CD4-positive, alpha-beta memory T cell (primary cell): Measurements from ENCODE around the gene ZNF385C. TPM values are rescaled to one million over a fixed set of nuclear protein-coding genes. Genes with fewer than 3 reads are reported as not detected.
"Not testable (repeated sequence)": the region's sequence is repeated elsewhere in the genome, so short reads cannot be mapped to it uniquely, and the experiment has no call there.

Source experiments
- CTCF ChIA-PET: fragments of 350-600 bp; sonication (Branson Sonifier 250); formaldehyde crosslinking; loops from one replicate; lab custom pipeline; 2021; ENCODE audit warnings: inconsistent platforms; ENCODE audit not compliant: partially characterized antibody; lab: Charles Lee
- POLR2A ChIA-PET: fragments of 350-600 bp; sonication (Branson Sonifier 250); formaldehyde crosslinking; loops from one replicate; lab custom pipeline; 2021; ENCODE audit not compliant: partially characterized antibody; lab: Charles Lee
- DNase-seq, 5 donors: peaks; one replicate each; pipeline versions ENCODE4 v3.0.0 to v3.0.0-alpha.2; 2020 to 2022; ENCODE audit warnings: mixed read lengths in 1 of 5
- H3K27ac ChIP-seq: one replicate; pipeline ENCODE4 v1.7.0; 2013; ENCODE audit warnings: low read depth, low read length
- H3K27me3 ChIP-seq: 2 replicates; pipeline ENCODE4 v1.7.0; 2013; ENCODE audit warnings: mild to moderate bottlenecking, low read length, moderate library complexity; ENCODE audit not compliant: insufficient read depth
- H3K36me3 ChIP-seq: 2 replicates; pipeline ENCODE4 v1.7.0; 2013; ENCODE audit warnings: mild to moderate bottlenecking, low read length, moderate library complexity; ENCODE audit not compliant: insufficient read depth
- H3K4me1 ChIP-seq: 2 replicates; pipeline ENCODE4 v1.7.0; 2013; ENCODE audit warnings: mild to moderate bottlenecking, low read length, moderate library complexity; ENCODE audit not compliant: insufficient read depth
- H3K4me3 ChIP-seq, 2 donors: one replicate each; pipeline ENCODE4 v1.7.0; 2013; ENCODE audit warnings: low read length in 2 of 2, mild to moderate bottlenecking in 1 of 2
- H3K9me3 ChIP-seq, 2 donors: one replicate each; pipeline ENCODE4 v1.7.0; 2013; ENCODE audit warnings: low read length in 2 of 2, control low read depth in 1 of 2; ENCODE audit not compliant: control insufficient read depth in 1 of 2
- H3K27ac Mint-ChIP-seq, 7 donors: one replicate each; pipeline ENCODE4 v1.8.0; 2020 to 2021; ENCODE audit warnings: mixed read lengths in 7 of 7, mild to moderate bottlenecking in 6 of 7, inconsistent platforms in 3 of 7, moderate library complexity in 3 of 7
- H3K27me3 Mint-ChIP-seq, 2 donors: one replicate each; pipeline ENCODE4 v1.8.0; 2020 to 2021; ENCODE audit warnings: mixed read lengths in 2 of 2
- H3K36me3 Mint-ChIP-seq, 2 donors: one replicate each; pipeline ENCODE4 v1.8.0; 2020 to 2021; ENCODE audit warnings: mixed read lengths in 2 of 2, inconsistent platforms in 1 of 2, mild to moderate bottlenecking in 1 of 2
- H3K4me1 Mint-ChIP-seq, 4 donors: one replicate each; pipeline ENCODE4 v1.8.0; 2020 to 2021; ENCODE audit warnings: mixed read lengths in 4 of 4, mild to moderate bottlenecking in 1 of 4
- H3K4me3 Mint-ChIP-seq, 8 donors: one replicate each; pipeline ENCODE4 v1.8.0; 2020 to 2021; ENCODE audit warnings: mixed read lengths in 8 of 8, mild to moderate bottlenecking in 7 of 8, moderate library complexity in 6 of 8, inconsistent platforms in 3 of 8
- H3K9me3 Mint-ChIP-seq, 8 donors: one replicate each; pipeline ENCODE4 v1.8.0; 2020 to 2021; ENCODE audit warnings: mixed read lengths in 8 of 8, mild to moderate bottlenecking in 5 of 8, inconsistent platforms in 3 of 8, moderate library complexity in 1 of 8
- intact Hi-C: fragments of 100-400 bp; cut with micrococcal nuclease; formaldehyde crosslinking; loops from one replicate; pipeline ENCODE4 v1.15.1; 2023
- polyA plus RNA-seq, 2 donors: library from polyadenylated mRNA; unstranded; fragments of 300-500 nt; fragmentation: Illumina TruSeq; gene quantifications; one replicate each; pipeline ENCODE4 v1.2.3, GENCODE V29; 2021
- total RNA-seq, 2 experiments: library from RNA; stranded (reverse); gene quantifications; one replicate each; pipeline ENCODE4 v1.2.3, GENCODE V29; 2021

ZNF385C gene
- total and polyA plus RNA-seq, 4 experiments from 2014 or later, result 0.36 TPM; not detected in 3

DNA sequence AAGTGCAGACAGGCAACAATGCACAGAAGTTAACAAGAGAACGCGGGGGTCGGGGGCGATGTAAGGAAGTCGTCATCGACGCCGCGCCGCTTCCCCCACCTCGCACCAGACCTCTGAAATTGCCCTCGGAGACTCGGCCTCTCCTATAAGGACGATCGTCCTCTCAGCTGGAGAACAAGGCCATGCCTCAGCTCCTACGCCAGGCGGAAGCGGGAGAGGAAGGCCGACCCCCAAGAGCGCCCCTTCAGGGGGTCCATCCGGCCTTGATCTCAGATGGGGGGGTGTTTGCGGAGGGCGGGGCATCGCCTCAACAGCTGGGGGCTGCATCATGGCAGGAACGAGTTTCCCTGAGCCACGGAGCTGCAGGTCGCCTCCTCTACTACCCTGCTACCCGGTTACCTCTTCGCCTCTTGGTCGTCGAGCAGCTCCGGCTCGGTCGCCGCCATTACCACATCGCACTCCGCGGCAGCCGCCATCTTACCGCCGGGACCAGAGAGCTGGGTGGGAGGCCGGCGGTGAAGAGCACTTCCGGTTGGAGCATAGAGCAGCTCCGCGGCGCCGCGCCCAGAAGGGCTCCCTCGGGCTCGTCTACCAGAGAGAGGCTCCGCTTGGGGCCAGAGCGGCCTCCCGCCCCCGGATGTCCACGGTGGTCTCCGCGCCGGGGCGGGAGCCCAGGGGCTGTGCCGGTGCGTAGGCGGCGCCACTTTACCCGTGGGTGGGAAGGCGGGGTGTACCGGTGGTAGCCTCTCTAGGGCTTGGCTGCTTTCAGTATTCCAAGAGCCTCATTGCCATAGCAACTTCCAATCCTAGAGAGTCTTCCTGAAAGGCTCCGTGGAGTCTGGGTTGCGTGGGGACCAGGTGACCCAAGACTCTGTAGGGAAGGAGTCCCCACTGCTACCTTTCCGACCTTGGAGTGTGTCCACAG lies 81.1 kb downstream of the ZNF385C start, which contains the start of gene DNAJC7:
Gene DNAJC7, minus strand, starts transcription at position 499 of the 925 bp plus-strand sequence. Its CDS starts 23 bp downstream, at position 476.
- H3K4me1 Mint-ChIP-seq, result peaks cover 42 to 78% (median 60%) of the 10 kb centered on the region in 4 donors
- intact Hi-C loops, result loop anchor here (1.0 to 5.0 kb wide), 4 partner anchors 51 to 1200 kb away; partner anchors contain the start of genes CNP and ODAD4
- POLR2A ChIA-PET, result interaction anchor here (0.5 to 4.4 kb wide), 28 partner anchors 8 to 1351 kb away, joined by 3 to 70 read pairs (median 4); partner anchors contain the start of genes ACLY, CNP, DHX58 and EIF1

DNA sequence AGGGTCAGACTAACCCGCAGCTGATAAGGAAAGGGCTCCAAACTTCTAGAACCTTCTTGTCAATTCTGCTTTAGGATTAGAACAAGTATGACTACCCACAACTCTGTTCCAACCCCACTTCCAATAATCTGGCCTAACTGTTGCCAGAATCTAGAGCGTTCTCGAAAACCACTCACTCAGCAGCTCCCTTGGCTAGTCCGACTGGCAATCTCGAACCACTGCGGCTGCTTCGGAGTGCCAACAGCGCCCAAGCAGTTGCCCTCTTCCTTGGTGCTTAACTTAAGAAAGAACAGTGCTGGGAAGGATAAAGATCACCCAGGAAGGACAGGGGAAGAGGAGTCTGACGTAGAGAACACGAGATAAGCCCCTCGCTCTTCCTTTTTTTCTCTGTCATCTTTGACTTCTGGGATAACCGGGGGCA lies 81.9 kb downstream of the ZNF385C start:
- no peaks in the 10 kb centered on the region for H3K27me3 ChIP-seq
- H3K4me3 ChIP-seq, result peak overlapping the region; percentile 85 to 91

More for the DNA sequence above, 81.1 kb downstream of the ZNF385C start, which contains the start of gene DNAJC7:
- H3K27me3 Mint-ChIP-seq, result no peaks in the 10 kb centered on the region
- Histone ChIP-seq H3K27ac (peak within 1 kb of the TSS; percentile 96), H3K36me3 (peaks cover 2% of the 10 kb centered on the region), H3K4me3 (peak within 1 kb of the TSS; percentile 85 to 91), H3K4me1 (peaks cover 78% of the 10 kb centered on the region), H3K9me3 (no peaks in the 10 kb centered on the region), H3K27me3 (no peaks in the 10 kb centered on the region)
- H3K4me3 Mint-ChIP-seq, result peak within 1 kb of the TSS; percentile 98 to 100 (median 99)
- peak; percentile 88 to 89 (median 88) for DNase-seq
- H3K9me3 Mint-ChIP-seq, result no peaks in the 10 kb centered on the region
- peak within 1 kb of the TSS; percentile 97 to 99 (median 99) for H3K27ac Mint-ChIP-seq
- H3K36me3 Mint-ChIP-seq, result peaks cover 0 to 34% of the 10 kb centered on the region in 2 donors
- CTCF ChIA-PET, result interaction anchor here (0.6 to 5.7 kb wide), 18 partner anchors 9 to 371 kb away, joined by 3 to 58 read pairs (median 4); partner anchors contain the start of genes CNP, DHX58, KAT2A and KCNH4

DNA sequence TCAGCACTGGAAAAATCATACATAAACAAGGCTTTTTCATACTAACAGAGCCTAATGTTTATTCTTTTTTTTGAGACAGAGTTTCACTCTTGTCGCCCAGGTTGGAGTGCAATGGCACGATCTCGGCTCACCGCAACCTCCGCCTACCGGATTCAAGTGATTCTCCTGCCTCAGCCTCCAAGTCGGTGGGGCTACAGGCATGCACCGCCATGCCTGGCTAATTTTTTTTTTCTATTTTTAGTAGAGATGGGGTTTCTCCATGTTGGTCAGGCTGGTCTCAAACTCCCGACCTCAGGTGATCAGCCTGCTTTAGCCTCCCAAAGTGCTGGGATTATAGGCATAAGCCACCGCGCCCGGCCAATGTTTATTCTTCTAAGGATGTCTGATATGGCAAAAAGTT lies 84.5 kb downstream of the ZNF385C start:
- H3K36me3 Mint-ChIP-seq, result peaks cover 11 to 45% of the 10 kb centered on the region in 2 donors
- CTCF ChIA-PET, result interaction anchor here (2.8 kb wide), 1 partner anchor 11 kb away, joined by 16 read pairs; no protein-coding TSS in a partner anchor
- H3K4me3 ChIP-seq, H3K9me3 ChIP-seq, POLR2A ChIA-PET, H3K27ac ChIP-seq, H3K9me3 Mint-ChIP-seq, H3K36me3 ChIP-seq, intact Hi-C loops, H3K27me3 ChIP-seq, H3K27me3 Mint-ChIP-seq, DNase-seq, H3K4me3 Mint-ChIP-seq: not testable (repeated sequence)
- H3K27ac Mint-ChIP-seq, result peak overlapping the region in 4 of 7 donors; percentile 15 to 69 (median 48)
- H3K4me1 ChIP-seq, result peaks cover 76% of the 10 kb centered on the region
- peaks cover 46 to 83% (median 63%) of the 10 kb centered on the region in 4 donors for H3K4me1 Mint-ChIP-seq

More for the DNA sequence above, 81.9 kb downstream of the ZNF385C start:
- H3K4me3 Mint-ChIP-seq, result peak overlapping the region; percentile 98 to 100 (median 99)
- no peaks in the 10 kb centered on the region for H3K9me3 Mint-ChIP-seq
- H3K27ac Mint-ChIP-seq, result peak overlapping the region; percentile 97 to 99 (median 99)
- peaks cover 0 to 34% of the 10 kb centered on the region in 2 donors for H3K36me3 Mint-ChIP-seq
- H3K4me1 Mint-ChIP-seq, result peaks cover 46 to 83% (median 63%) of the 10 kb centered on the region in 4 donors
- no peaks in the 10 kb centered on the region for H3K27me3 Mint-ChIP-seq
- ChIA-PET POLR2A (interaction anchor here (0.6 to 4.4 kb wide), 14 partner anchors 9 to 1352 kb away, joined by 3 to 70 read pairs (median 6); partner anchors contain the start of genes ACLY, CNP, DHX58 and EIF1), CTCF (interaction anchor here (0.9 to 5.7 kb wide), 15 partner anchors 7 to 372 kb away, joined by 3 to 58 read pairs (median 4); partner anchors contain the start of genes CNP, DHX58, KAT2A and KCNH4)
- Histone ChIP-seq H3K4me1 (peaks cover 82% of the 10 kb centered on the region), H3K9me3 (no peaks in the 10 kb centered on the region), H3K27ac (peak overlapping the region; percentile 96), H3K36me3 (no peaks in the 10 kb centered on the region)
- DNase-seq, result peak in 3 of 5 donors; percentile 1 to 18 (median 7)
- intact Hi-C loops, result loop anchor here (5.0 kb wide), 1 partner anchor 1199 kb away; no protein-coding TSS in a partner anchor

DNA sequence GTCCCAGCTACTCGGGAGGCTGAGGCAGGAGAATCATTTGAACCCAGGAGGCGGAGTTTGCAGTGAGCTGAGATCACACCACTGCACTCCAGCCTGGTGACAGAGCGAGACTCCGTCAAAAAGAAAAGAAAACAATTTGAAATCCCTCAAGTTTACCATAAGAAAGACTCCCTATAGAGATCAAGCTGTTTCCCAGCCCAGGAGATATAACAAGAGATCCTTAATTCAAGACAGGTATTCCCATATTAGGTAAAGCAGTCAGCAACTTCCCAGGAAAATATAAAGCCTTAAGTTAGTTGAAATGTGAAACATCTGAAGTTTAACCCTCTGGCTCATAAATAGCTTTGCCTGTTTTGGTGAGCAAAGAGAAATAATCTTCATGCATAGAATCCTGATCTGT lies 85.9 kb downstream of the ZNF385C start:
- H3K4me1 ChIP-seq, result peaks cover 66% of the 10 kb centered on the region
- Mint-ChIP-seq H3K4me1 (peaks cover 40 to 72% (median 56%) of the 10 kb centered on the region in 4 donors), H3K36me3 (peaks cover 11 to 41% of the 10 kb centered on the region in 2 donors), H3K27ac (peak overlapping the region in 2 of 7 donors; percentile 22 to 29)
- H3K36me3 ChIP-seq, POLR2A ChIA-PET, H3K4me3 ChIP-seq, H3K27me3 ChIP-seq, H3K27ac ChIP-seq, intact Hi-C loops, H3K9me3 ChIP-seq, H3K4me3 Mint-ChIP-seq, H3K9me3 Mint-ChIP-seq, H3K27me3 Mint-ChIP-seq, DNase-seq: not testable (repeated sequence)
- CTCF ChIA-PET, result interaction anchor here (2.8 kb wide), 1 partner anchor 12 kb away, joined by 16 read pairs; no protein-coding TSS in a partner anchor

DNA sequence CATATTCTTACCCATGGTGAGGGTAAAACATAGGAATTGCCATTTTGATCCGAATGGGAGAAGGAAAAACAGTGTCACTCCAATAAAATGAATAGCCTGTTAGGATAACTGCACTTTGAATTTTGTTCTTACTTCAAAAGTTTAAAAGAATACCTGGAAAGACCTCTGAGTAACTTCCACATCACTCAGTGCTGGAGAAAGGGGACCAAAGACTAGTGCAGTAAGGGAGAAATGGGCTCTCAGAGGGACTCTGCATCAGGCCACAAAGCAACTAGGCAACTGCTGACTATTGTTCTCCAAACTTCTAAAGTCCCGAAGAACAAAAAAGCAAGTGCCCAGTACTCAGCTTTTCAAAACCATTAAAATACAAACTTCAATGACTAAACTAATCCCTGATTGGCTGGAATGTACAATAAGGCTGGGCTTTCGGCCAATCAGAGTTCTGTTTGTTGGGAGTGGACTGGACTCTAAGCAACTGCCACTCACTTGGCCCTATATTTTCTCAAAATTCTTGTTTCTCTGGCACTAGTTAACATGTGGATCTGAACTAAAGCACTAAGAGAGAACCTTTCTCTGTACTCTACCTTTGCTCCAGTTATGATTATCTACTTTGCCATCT lies 87.3 kb downstream of the ZNF385C start:
- Mint-ChIP-seq H3K27ac (peak overlapping the region in 3 of 7 donors; percentile 1 to 59 (median 40)), H3K27me3 (no peaks in the 10 kb centered on the region), H3K4me3 (peak overlapping the region in 3 of 8 donors; percentile 20 to 35 (median 26)), H3K36me3 (peaks cover 14 to 32% of the 10 kb centered on the region in 2 donors), H3K9me3 (no peaks in the 10 kb centered on the region), H3K4me1 (peaks cover 37 to 68% (median 50%) of the 10 kb centered on the region in 4 donors)
- intact Hi-C loops, result no loop called here
- H3K4me1 ChIP-seq, result peaks cover 60% of the 10 kb centered on the region
- H3K9me3 ChIP-seq, result no peaks in the 10 kb centered on the region
- no peak for DNase-seq
- H3K27ac ChIP-seq, result no peak overlapping the region
- POLR2A ChIA-PET, result no interaction called here
- CTCF ChIA-PET, result interaction anchor here (2.8 kb wide), 1 partner anchor 13 kb away, joined by 16 read pairs; no protein-coding TSS in a partner anchor
- peaks cover 10% of the 10 kb centered on the region for H3K36me3 ChIP-seq
- no peaks in the 10 kb centered on the region for H3K27me3 ChIP-seq
- no peak overlapping the region for H3K4me3 ChIP-seq

DNA sequence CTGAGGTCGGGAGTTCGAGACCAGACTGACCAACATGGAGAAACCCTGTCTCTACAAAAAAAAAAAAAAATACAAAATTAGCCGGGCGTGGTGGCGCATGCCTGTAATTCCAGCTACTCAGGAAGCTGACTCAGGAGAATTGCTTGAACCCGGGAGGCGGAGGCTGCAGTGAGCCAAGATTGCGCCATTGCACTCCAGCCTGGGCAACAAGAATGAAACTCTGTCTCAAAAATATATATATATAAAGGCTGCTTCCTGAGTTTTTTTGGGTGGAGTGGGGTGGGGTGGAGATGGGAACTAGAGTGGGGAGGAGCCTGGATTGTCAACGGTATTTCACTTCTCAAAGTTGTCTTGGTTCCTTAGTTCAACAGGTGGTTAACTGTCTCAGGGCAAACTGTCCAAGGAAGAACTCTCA lies 88.0 kb downstream of the ZNF385C start:
- POLR2A ChIA-PET, H3K9me3 Mint-ChIP-seq, intact Hi-C loops, H3K4me3 Mint-ChIP-seq, H3K27me3 Mint-ChIP-seq, H3K4me3 ChIP-seq, H3K9me3 ChIP-seq, H3K27me3 ChIP-seq, H3K27ac ChIP-seq, H3K36me3 ChIP-seq, CTCF ChIA-PET, DNase-seq: not testable (repeated sequence)
- peaks cover 14 to 31% of the 10 kb centered on the region in 2 donors for H3K36me3 Mint-ChIP-seq
- H3K4me1 ChIP-seq, result peaks cover 52% of the 10 kb centered on the region
- peak overlapping the region in 1 of 7 donors; percentile 36 for H3K27ac Mint-ChIP-seq
- H3K4me1 Mint-ChIP-seq, result peaks cover 35 to 63% (median 47%) of the 10 kb centered on the region in 4 donors
